H4 (cell line): Measurements from ENCODE around the gene LIPI. TPM values are rescaled to one million over a fixed set of nuclear protein-coding genes. Genes with fewer than 3 reads are reported as not detected.
"Not testable (repeated sequence)": the region's sequence is repeated elsewhere in the genome, so short reads cannot be mapped to it uniquely, and the experiment has no call there.

Source experiments
- DNase-seq: peaks from one replicate; pipeline ENCODE4 v3.0.0-alpha.2; 2015; ENCODE audit warnings: low spot score
- total RNA-seq: library from RNA; depleted of rRNA; stranded (reverse); fragments of >200 nt; shearing (Covaris generic); gene quantifications from 2 replicates; pipeline ENCODE4 v1.2.3, GENCODE V29; 2014; rRNA removed

The LIPI gene
- total RNA-seq, 1 experiment from 2014 or later: not detected

GRCh38 chr21:14074177-14074576, 136.6 kb downstream of the LIPI start:
- DNase-seq: no peak

GRCh38 chr21:14073615-14074014, 137.1 kb downstream of the LIPI start:
- DNase-seq: no peak

GRCh38 chr21:14072761-14073535, 137.8 kb downstream of the LIPI start:
- no peak for DNase-seq

GRCh38 chr21:14071902-14072734, 138.6 kb downstream of the LIPI start:
- no peak for DNase-seq

GRCh38 chr21:14070968-14071367, 139.8 kb downstream of the LIPI start:
- DNase-seq: no peak

GRCh38 chr21:14070049-14070893, 140.5 kb downstream of the LIPI start:
- DNase-seq: no peak

GRCh38 chr21:14064296-14064645, 146.5 kb downstream of the LIPI start:
- no peak for DNase-seq

- not testable (repeated sequence) for DNase-seq
Measured at GRCh38 chr21:14063620-14064295, 147.0 kb downstream of the LIPI start.

GRCh38 chr21:14062684-14063083, 148.1 kb downstream of the LIPI start:
- DNase-seq: not testable (repeated sequence)

- DNase-seq: not testable (repeated sequence)
Measured at GRCh38 chr21:14061820-14062219, 148.9 kb downstream of the LIPI start.

- not testable (repeated sequence) for DNase-seq
Measured at GRCh38 chr21:14058995-14059627, 151.6 kb downstream of the LIPI start.

Other genes starting within 250 kb of the LIPI start
- 2.8 and 7.1 TPM in 2 replicates for gene RBM11, start 5.2 kb upstream of the LIPI start, total RNA-seq
- gene HSPA13, start 172.2 kb upstream of the LIPI start, total RNA-seq: 80.9 and 91.9 TPM in 2 replicates